Stimulated activated CD4-positive, alpha-beta T cell treated with anti-CD3 and anti-CD28 coated beads, Interleukin-1b, Interleukin-23, amount 100 ng/mL, for 48 hours (primary cell): ENCODE measurements around the gene NDFIP1.
"Not testable (repeated sequence)": the region's sequence is repeated elsewhere in the genome, so short reads cannot be mapped to it uniquely, and the experiment has no call there.

ENCODE experiments used
- DNase-seq: peaks from one replicate; pipeline ENCODE4 v3.0.0-alpha.2; 2020

Gene NDFIP1

DNA sequence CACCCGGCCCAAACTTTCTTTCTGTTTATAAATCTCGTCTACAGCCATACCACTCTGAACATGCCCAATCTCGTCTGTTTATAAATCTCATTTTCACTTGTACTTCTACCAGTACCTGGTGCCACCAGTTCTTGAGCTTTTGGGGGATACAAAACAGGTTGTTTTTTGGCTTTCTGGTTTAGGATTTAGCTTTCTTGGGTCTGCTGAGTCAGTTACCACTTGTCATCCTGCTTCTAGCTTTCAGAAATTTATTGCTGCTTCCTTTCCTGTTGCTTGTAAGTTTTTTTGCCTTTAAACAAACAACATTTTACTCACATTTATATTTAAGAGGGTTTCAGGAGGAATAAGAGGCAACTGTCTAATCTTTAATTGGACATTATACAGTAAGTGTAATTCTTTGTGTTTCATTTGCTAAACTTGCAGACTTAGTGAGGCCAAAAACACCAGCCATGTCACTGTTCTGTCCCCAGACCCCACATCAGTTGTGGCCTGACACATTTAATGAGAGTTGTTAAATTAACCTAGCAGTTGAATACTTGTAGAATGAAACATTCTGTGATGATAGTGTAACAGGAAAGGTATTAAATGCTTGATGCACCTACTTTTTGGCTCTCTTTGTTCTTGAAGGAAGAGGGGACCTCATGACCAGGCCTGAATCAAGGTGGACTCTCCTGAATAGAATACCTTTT is 11.8 kb downstream of the NDFIP1 start:
- DNase-seq = no peak

DNA sequence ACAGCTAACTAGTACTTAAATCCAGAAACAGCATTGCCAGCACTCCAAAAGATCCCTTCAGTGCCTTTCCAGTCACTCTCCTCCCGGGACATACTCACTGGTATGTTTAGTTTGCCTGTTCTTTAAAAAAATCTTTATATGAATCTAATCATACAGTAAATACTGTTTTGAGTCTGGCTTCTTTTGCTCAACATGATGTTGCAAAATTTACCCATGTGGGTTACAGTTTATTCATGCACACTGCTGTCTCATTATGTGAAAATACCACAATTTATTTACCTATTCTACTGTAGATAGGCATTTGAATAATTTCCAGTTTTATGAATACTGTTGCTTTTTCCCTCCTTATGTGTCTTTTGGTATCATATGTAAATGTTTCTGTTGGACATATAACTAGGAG is 13.5 kb downstream of the NDFIP1 start:
- no peak for DNase-seq

DNA sequence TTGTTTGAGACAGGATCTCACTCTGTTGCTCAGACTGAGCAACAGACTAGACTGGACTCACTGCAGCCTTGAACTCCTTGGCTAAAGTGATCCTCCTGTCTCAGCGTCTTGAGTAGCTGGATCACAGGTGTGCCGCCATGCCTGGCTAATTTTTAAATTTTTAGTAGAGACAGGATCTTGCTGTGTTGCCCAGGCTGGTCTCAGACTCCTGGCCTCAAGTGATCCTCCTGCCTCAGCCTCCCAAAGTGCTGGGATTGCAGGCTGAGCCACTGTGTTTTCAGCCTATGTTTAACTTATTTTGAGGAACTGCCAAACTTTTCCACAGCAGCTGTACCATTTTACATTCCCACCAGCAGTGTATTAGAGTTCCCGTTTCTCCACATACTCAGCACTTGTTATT is 16.8 kb downstream of the NDFIP1 start:
- DNase-seq = no peak

DNA sequence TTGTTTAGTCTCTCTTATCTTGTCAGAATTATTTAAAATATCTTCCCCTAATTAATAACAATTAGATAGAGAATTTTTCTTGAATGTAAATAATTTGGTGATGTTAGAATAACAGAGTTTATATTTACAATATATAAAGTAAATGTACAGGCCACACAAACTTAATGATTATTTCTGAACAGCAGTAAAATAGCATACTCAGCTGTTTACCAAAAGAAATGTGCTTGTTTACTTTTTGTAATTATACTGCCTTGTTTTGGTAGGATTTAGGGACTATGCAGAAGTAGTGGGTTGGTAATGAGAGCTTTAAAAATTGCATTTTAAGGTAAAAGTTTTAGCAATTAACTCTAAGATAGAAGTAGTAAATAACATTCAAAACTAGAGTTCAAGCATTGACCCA is 17.4 kb downstream of the NDFIP1 start:
- no peak for DNase-seq

DNA sequence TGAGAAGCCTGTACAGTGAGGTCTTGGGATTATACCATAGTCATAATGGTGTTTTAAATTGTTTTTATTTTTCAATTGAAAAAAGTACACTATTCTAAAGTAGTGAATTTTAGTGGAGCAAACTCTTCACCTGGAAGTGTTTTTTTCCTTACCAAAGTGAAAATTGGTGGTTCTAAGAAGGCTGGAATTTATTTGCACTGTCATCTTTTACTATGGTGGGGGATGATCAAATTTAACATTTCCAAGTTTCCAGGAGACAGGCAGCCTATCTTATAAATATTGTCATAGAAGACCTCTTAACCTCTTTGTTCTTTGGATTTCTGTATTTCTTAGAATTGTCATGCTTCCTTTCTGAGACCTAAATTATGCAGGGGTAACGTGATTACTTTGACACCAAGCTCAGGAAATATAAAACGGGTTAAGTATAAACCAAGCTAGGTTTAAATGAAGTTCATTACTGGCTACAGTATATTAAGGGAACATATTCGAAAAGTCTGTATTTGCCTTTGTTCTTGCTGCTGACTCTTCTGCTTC is 20.2 kb downstream of the NDFIP1 start:
- DNase-seq = no peak

DNA sequence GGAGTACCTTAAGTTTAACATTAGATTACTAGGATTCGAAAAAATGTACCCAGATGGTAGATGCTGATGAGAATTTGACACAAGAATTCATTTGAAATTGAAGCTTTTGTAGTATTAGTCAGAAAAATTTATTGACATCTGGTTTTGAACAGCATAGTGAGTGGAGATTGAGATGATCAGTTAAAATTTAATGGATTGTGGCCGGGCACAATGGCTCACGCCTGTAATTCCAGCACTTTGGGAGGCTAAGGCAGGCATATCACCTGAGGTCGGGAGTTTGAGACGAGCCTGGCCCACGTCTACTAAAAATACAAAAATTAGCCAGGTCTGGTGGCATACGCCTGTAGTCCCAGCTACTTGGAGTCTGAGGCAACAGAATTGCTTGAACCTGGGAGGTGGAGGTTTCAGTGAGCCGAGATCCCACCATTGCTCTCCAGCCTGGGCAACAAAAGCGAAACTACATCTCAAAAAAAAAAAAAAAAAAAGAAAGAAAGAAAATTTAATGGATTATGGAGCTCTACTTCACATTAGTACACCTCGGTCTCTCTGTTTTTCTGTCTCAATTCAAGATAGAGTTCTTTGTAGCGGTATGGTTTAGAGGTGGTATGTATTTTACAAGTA is 21.0 kb downstream of the NDFIP1 start:
- no peak for DNase-seq

DNA sequence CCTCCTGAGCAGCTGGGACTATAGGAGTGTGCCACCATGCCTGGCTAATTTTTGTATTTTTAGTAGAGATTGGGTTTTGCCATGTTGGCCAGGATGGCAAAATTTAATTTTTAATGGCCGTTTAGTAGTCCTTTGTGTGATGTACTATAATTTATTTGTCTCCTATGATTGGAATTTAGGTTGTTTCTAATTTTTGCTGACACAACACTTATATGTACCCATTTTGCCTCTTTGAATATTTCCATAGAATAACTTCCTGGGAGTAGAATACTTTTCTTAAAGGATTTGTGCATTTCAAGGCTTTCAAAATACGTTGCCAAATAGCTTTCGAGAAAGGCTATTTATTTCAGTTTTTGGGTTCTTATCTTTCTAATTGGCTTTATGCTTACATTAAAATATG is 22.8 kb downstream of the NDFIP1 start:
- no peak for DNase-seq

DNA sequence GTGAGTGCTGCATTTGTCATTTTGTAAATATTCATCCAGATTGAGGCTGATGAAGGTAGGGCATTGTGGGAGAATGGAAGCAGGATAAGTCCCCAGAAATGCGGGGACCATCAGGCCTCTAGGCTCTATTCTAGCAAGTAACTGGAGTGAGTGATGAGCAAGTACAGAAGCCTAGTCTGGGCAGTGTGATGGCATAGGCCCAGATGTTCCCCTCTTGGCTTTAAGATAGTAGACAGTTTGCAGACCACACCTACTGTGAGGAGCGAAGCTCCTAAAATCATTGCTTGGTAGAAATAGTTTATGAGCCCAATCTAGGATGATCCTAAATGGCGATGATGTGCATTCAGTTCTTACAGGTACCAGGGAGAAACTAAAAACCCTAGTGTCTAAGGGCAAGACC is 24.3 kb downstream of the NDFIP1 start:
- DNase-seq = no peak

DNA sequence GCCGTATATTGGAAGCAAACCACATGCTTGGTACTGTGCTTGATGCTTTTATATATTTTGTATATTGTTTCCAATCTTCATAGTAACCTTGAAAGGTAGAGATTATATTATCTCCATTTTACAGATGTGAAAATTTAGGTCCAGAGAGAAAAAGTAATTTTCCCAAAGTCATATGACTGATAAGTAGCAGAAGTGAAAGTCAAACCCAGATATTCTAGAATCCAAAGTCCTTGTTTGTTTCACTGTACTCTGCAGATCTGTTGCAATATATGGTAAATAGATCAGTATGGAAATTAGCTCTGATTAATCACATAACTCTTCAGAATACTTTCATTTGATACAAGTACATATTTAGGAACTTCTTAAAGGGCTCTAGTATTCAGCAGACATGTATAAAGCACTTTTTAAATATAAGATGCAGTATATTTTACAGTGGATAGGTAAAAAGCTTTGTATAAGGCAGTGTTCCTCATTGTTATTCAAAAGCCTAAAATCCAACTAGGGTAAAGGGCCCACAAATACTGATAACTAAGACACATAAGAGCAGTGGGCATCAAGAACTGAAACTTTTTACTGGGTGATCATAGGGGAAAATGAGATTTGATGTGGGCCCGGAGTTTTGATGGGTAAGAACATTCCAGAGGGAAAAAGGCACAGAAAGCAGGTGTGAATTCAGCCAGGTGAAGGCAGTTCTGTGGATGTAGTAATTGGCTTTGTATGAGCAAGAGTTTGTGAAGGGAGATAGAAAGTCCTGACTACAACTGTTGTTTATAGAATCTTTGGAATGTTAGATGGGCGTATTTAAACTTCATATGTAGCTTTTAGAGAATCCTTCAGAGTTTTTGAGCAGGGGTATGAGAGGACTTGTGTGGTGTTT is 25.0 kb downstream of the NDFIP1 start:
- no peak for DNase-seq

DNA sequence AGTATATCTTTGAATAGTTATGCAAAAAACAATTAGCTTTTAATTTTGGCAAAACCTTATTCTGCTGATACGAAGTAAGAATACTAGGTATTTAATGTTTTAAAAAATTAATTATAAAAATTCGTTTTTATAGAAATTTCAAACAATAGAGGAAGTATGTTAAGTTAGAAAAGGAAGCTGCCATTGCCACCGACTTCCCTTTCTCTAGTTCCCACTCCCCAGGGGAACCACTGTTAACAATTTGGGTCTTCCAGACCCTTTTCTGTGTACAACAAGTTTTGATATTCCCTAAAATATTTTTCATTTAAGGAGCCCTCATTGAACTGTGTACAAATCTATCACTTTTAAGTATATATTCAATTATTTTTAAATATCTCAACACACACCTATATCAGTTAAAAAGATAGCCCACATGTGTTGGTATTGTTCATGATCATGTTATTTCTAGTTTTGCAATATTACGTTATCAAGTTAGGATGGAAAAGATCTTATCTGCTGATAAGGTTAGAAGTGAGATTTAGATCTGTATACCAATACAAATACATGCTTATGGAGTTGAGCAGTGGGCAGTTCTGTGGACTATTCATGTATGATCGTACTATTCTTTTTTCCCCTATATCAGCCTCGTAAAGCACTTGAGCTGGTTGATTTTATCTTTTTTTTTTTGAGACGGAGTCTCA is 25.9 kb downstream of the NDFIP1 start:
- DNase-seq = no peak

DNA sequence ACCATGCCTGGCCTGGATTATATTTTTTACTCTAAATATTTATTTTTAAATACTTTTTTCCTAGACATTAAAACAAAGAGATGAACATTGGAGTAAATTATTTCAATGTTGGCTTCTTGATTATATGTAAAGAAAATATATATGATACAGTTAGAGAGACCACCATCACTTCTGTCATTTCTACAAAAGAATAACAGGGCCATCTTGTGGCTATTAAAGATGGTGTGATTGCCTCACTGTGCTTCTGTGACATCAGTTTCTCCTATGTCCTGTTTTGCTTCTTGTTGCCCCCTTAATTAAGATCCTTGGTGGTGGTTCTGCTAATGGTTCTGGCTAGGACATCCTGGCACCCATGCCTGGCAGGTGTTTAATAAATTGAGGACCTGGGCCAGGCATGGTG is 32.9 kb downstream of the NDFIP1 start:
- no peak for DNase-seq

DNA sequence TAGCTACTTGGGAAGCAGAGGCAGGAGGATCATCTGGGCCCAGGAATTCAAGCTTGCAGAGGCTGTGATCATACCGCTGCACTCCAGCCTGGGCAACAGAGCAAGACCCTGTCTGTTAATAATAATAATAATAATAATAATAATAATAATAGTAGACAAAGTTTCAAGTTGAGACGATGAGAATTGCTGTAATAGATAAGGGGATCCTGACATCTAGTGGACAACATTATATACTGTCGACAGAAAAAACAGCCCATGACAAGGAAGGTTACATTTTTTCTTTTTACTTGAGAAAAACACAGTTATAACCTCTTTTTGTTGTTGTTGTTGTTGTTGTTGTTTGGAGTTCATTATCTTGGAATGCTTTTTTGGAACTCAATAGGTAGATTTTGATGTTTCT is 35.3 kb downstream of the NDFIP1 start:
- DNase-seq = no peak

DNA sequence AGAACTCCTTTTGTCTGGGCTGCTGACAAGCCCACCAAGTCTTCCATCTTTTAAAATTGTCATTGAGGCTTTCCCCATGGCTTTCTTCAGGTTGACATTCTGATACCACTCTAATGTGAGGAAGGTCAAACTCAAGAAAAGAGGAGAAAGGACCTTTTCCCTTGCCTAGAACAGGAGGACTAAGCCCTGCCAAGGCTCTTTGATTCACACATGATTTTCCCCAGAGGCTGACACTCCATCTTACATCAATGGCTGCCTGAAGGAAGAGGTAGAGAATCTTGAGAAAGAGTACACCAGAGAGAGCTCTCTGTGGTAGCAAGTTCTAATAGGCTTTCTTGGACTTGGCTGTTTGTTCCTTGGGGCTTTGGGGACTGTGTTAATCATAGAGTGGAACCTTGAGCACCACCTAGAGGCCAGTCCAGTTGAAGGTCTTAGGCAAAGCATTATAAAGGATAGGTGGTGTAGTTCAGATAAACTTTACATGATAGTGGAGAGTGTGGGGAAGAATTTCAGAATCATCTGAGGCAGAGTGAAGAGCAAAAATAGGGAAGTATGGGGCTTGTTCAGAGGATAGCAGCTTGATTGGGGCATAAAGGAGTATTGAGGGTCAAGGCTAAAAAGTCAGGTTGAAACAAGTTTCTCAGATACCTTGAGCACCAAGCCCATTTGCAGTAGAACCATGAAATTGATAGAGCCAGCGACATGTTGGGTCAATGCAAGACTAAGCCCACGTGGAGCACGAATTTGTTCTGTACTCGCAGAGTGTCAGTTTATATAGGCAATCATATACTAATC is 36.7 kb downstream of the NDFIP1 start:
- DNase-seq = peak; percentile 54

DNA sequence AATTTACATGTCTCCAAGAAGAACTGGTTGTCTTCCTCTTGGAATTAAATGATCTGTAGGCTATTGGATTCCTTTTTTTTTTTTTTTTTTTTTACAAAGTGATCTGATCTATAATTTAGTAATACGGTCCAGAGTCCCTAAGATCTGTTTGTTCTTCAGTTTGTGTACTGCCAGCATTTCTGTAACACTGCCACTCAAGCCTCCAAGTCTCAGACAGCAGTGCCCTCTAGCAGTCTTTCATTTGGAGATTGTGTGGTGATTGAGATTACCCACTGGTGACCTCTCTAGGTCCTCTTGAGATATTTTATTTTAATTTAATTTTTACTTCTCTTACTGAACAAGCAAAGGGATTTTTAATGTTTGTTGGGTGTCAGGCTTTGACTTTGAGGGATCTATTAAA is 40.8 kb downstream of the NDFIP1 start:
- no peak for DNase-seq

DNA sequence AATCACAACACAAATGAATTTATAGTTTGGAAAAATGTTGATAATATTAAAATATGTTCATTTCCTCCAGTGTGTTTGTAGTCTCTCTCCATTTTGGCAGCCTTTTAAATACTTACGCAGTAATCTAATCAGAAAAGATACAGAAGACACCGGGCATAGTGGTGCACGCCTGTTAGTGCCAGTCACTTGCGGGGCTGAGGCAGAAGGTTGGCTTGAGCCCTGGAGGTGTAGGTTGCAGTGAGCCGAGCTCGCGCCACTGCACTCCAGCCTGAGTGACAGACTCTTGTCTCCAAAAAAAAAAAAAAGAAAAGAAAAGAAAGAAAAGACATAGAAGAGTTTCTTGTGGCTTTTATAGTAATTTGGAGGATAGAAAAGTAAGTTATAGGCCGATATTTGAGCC is 41.9 kb downstream of the NDFIP1 start:
- no peak for DNase-seq

DNA sequence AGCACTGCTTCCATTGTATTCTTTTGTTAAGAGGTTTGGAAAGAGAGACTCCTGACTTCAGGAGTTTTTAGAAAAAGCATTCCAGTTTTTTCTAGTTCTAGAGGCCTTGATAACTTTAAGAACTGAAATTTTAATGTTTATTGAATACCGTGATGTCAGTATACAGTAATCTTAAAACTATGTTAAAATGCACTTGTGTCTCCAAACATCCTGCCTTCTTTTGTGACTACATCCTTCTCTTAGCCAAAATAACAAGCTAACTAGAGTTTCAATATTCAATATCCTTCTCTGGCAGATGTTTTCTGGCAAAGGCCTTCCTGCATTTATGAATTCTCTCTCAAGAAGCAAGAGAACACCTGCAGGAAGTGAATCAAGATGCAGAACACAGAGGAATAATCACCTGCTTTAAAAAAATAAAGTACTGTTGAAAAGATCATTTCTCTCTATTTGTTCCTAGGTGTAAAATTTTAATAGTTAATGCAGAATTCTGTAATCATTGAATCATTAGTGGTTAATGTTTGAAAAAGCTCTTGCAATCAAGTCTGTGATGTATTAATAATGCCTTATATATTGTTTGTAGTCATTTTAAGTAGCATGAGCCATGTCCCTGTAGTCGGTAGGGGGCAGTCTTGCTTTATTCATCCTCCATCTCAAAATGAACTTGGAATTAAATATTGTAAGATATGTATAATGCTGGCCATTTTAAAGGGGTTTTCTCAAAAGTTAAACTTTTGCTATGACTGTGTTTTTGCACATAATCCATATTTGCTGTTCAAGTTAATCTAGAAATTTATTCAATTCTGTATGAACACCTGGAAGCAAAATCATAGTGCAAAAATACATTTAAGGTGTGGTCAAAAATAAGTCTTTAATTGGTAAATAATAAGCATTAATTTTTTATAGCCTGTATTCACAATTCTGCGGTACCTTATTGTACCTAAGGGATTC is 43.1 kb downstream of the NDFIP1 start:
- peak; percentile 35 for DNase-seq

DNA sequence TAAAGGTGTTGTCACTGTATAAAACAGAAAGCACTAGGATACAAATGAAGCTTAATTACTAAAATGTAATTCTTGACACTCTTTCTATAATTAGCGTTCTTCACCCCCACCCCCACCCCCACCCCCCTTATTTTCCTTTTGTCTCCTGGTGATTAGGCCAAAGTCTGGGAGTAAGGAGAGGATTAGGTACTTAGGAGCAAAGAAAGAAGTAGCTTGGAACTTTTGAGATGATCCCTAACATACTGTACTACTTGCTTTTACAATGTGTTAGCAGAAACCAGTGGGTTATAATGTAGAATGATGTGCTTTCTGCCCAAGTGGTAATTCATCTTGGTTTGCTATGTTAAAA is 43.8 kb downstream of the NDFIP1 start:
- no peak for DNase-seq

DNA sequence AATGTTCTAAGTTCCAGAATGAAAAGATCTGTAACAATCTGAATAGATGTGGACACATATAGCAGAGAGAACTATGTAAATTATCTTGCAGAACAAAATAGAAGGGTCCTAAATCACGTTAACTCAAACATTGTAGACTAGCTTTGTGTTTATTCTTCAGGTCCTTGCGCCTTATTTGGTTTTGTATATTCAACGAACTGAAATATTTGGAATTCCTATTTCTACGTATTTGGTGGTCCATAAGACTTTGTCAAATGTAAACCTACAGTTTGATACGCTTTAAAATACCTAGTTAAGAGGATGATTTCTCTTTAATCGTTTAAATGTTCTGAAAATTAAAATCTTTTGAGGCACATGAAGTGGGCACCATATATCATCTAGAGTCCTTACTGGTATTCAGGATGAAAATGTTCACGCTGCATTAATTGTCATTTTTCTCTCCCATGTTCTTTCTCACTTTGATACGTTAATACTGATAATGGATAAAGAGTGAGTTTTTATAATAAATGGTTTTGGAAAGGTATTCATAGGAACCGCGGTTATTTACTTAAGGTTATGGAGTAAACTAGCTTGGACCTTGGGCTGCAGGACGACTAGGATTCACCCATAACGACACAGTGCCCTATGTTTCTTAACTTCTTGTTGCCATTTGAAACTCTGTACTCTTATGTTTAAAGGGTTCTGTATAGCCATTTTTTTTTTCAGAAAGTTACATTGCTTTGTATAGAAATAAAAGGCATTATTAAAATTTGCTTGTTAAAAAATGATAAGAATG is 45.3 kb downstream of the NDFIP1 start:
- DNase-seq = no peak

DNA sequence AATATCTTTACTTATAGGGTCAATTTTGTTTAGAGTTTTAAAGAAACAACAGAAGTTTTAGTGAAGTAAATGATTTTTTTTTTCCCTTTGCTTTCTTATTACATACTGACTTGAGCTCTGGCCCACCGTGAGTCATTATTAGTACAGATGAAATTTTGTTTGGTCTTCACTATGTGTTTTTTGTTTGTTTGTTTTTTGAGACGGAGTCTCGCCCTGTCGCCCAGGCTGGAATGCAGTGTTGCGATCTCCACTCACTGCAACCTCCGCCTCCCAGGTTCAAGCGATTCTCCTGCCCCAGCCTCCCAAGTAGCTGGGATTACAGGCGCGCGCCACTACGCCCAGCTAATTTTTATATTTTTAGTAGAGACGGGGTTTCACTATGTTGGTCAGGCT is 45.9 kb downstream of the NDFIP1 start:
- DNase-seq = not testable (repeated sequence)

DNA sequence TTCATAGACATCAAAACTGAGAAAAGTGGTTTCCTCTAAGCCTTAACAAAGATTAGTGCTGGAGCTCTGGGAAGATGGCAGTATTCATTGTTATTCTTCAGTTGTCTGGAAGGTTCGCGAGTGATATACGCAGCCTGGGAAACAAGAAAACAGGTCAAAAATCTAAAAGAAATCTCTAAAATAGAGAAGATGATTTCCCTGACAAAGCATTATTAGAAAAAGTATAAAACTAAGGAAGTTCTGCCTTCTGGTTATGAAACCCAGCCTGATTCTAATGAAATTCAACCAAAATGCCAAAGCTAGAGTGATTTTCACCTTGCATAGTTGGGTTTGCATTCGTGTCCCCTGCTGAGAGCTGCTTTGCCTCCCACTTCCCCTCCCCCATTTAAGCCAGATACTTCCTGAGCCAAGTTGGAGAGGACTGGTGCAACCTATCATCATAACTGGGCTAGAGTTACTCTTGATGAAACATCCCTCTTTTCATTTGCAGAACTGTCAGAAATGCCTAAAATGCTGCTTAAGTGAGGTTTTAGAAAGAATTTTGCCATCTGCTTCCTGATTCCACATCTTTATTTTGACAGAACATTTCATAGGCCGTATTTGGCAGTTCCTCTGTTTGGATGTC is 48.4 kb downstream of the NDFIP1 start:
- no peak for DNase-seq
